ENCODE data around the gene NLN.
A peak's percentile ranks its signal among the peaks of the same experiment; 100 is the strongest.
"Not testable (repeated sequence)": the region's sequence is repeated elsewhere in the genome, so short reads cannot be mapped to it uniquely, and the experiment has no call there.

The NLN gene

GRCh38 chr5:65721720-65722574 is at the start of gene NLN, which contains the start of gene SGTB:
TSS of gene NLN (plus strand) at chr5:65722205. CDS start at chr5:65722374, 169 bp downstream.
TSS of gene SGTB (minus strand) at chr5:65722109. CDS start at chr5:65720807, 1,302 bp downstream.
- peak; percentile 86 for DNase-seq

GRCh38 chr5:65672796-65673195 is 49.2 kb upstream of the NLN start:
- no peak for DNase-seq

- no peak for DNase-seq
Observed at GRCh38 chr5:65674749-65675148, 47.3 kb upstream of the NLN start.

- not testable (repeated sequence) for DNase-seq
Observed at GRCh38 chr5:65676056-65676455, 45.9 kb upstream of the NLN start.

GRCh38 chr5:65682148-65682547 is 39.9 kb upstream of the NLN start:
- DNase-seq, result no peak

GRCh38 chr5:65693121-65693520 is 28.9 kb upstream of the NLN start:
- no peak for DNase-seq

GRCh38 chr5:65695162-65695755 is 26.7 kb upstream of the NLN start:
- DNase-seq, result no peak

- DNase-seq, result no peak
Observed at GRCh38 chr5:65695896-65696295, 26.1 kb upstream of the NLN start.

- no peak for DNase-seq
Observed at GRCh38 chr5:65696892-65697291, 25.1 kb upstream of the NLN start.

- no peak for DNase-seq
Observed at GRCh38 chr5:65699338-65699737, 22.7 kb upstream of the NLN start.

- no peak for DNase-seq
Observed at GRCh38 chr5:65702036-65702435, 20.0 kb upstream of the NLN start.

GRCh38 chr5:65704621-65705239 is 17.3 kb upstream of the NLN start:
- DNase-seq, result no peak

GRCh38 chr5:65707663-65708062 is 14.3 kb upstream of the NLN start:
- no peak for DNase-seq

GRCh38 chr5:65708145-65708544 is 13.9 kb upstream of the NLN start:
- DNase-seq, result no peak

GRCh38 chr5:65718576-65719310 is 3.3 kb upstream of the NLN start:
- no peak for DNase-seq

GRCh38 chr5:65721050-65721719 is 820 bp upstream of the NLN start:
- DNase-seq, result peak; percentile 22

GRCh38 chr5:65722575-65723403 is 784 bp downstream of the NLN start:
- no peak for DNase-seq

- no peak for DNase-seq
Observed at GRCh38 chr5:65727491-65728156, 5.6 kb downstream of the NLN start.

- no peak for DNase-seq
Observed at GRCh38 chr5:65728218-65728617, 6.2 kb downstream of the NLN start.

GRCh38 chr5:65730910-65731309 is 8.9 kb downstream of the NLN start:
- DNase-seq, result no peak

- not testable (repeated sequence) for DNase-seq
Observed at GRCh38 chr5:65732046-65732445, 10.0 kb downstream of the NLN start.

All from activated CD4-positive, alpha-beta T cell treated with anti-CD3 and anti-CD28 coated beads for 48 hours (primary cell).